Keratinocyte (primary cell): ENCODE data around the gene ATRNL1. TPM values are rescaled to one million over a fixed set of nuclear protein-coding genes. Genes with fewer than 3 reads are reported as not detected.

Experiments used
- DNase-seq: peaks from one replicate; pipeline ENCODE4 v3.0.0-alpha.2; 2011; ENCODE audit warnings: low read depth, missing footprints, low spot score
- FAIRE-seq: peaks from 2 replicates; lab custom pipeline; 2011; peaks lifted over from hg19 to GRCh38; lab: Jason Lieb, UNC
- H2AFZ ChIP-seq: 2 replicates; pipeline ENCODE4 v1.6.0; 2012; ENCODE audit warnings: low read length, control low read depth, inconsistent platforms; ENCODE audit not compliant: control insufficient read depth
- H3K27ac ChIP-seq: 2 replicates; pipeline ENCODE4 v1.5.1; 2011; ENCODE audit warnings: low read length; ENCODE audit not compliant: control insufficient read depth, insufficient read depth
- H3K27me3 ChIP-seq: 3 replicates; pipeline ENCODE4 v1.6.0; 2011; ENCODE audit warnings: low read length; ENCODE audit not compliant: control insufficient read depth, insufficient read depth; ENCODE audit errors: extremely low read depth
- H3K36me3 ChIP-seq, 2 experiments: 2 replicates in 1 of 2; 3 replicates in 1 of 2; pipeline ENCODE4 v1.5.1; 2011; ENCODE audit warnings: low read length in 2 of 2, mild to moderate bottlenecking in 1 of 2; ENCODE audit not compliant: control insufficient read depth in 2 of 2, insufficient read depth in 2 of 2; ENCODE audit errors: extremely low read depth in 1 of 2
- H3K4me1 ChIP-seq: 3 replicates; pipeline ENCODE4 v1.5.1; 2011; ENCODE audit warnings: low read length; ENCODE audit not compliant: control insufficient read depth, insufficient read depth; ENCODE audit errors: extremely low read depth
- H3K4me2 ChIP-seq: 3 replicates; pipeline ENCODE4 v1.6.0; 2011; ENCODE audit warnings: low read depth, low read length; ENCODE audit not compliant: control insufficient read depth, insufficient read depth; ENCODE audit errors: extremely low read depth
- H3K4me3 ChIP-seq, 3 experiments: fragments of 200-600 bp in 1 of 3; sonication (generic) in 1 of 3; 2 replicates in 2 of 3; 3 replicates in 1 of 3; pipeline ENCODE4 v1.5.1; 2011 to 2016; ENCODE audit warnings: low read length in 3 of 3, mild to moderate bottlenecking in 3 of 3, control low read depth in 2 of 3, inconsistent platforms in 1 of 3, low read depth in 1 of 3, mixed read lengths in 1 of 3, mixed run types in 1 of 3, moderate library complexity in 1 of 3; ENCODE audit not compliant: control insufficient read depth in 2 of 3, insufficient read depth in 2 of 3; ENCODE audit errors: extremely low read depth in 1 of 3
- H3K79me2 ChIP-seq: 2 replicates; pipeline ENCODE4 v1.6.0; 2012; ENCODE audit warnings: low read length; ENCODE audit not compliant: control insufficient read depth, insufficient read depth
- H3K9ac ChIP-seq: 3 replicates; pipeline ENCODE4 v1.6.0; 2011; ENCODE audit warnings: low read length; ENCODE audit not compliant: control insufficient read depth, insufficient read depth; ENCODE audit errors: extremely low read depth
- H3K9me1 ChIP-seq: 3 replicates; pipeline ENCODE4 v1.6.0; 2011; ENCODE audit warnings: low read length; ENCODE audit not compliant: control insufficient read depth, insufficient read depth; ENCODE audit errors: extremely low read depth
- H3K9me3 ChIP-seq: 2 replicates; pipeline ENCODE4 v1.5.1; 2012; ENCODE audit warnings: low read depth, low read length; ENCODE audit not compliant: control insufficient read depth
- H4K20me1 ChIP-seq: 3 replicates; pipeline ENCODE4 v1.6.0; 2011; ENCODE audit warnings: low read length; ENCODE audit not compliant: control insufficient read depth, insufficient read depth; ENCODE audit errors: extremely low read depth
- CTCF ChIP-seq, 3 experiments: IDR thresholded peaks in 1 of 3; conservative IDR thresholded peaks in 1 of 3; optimal IDR thresholded peaks in 1 of 3; 2 replicates in 2 of 3; 3 replicates in 1 of 3; pipeline versions ENCODE3 to v1.5.1; 2011; ENCODE audit warnings: low read length in 3 of 3, mild to moderate bottlenecking in 3 of 3, moderate library complexity in 2 of 3, control low read depth in 1 of 3, inconsistent platforms in 1 of 3; ENCODE audit not compliant: insufficient read depth in 2 of 3; ENCODE audit errors: extremely low read depth in 1 of 3
- EZH2 ChIP-seq: IDR thresholded peaks from one replicate; pipeline ENCODE4 v1.6.1; 2012; ENCODE audit warnings: inconsistent platforms, mild to moderate bottlenecking, low read length, moderate library complexity
- dilution Hi-C: fragments of 300-500 bp; cut with MboI; formaldehyde crosslinking; loops from one replicate; pipeline ENCODE4 v1.7.0; 2020; ENCODE audit warnings: low sequenced_read_pairs; ENCODE audit not compliant: extremely low pct_ligation_motif_present
- polyA plus RNA-seq, 5 experiments: library from polyadenylated mRNA; depleted of rRNA in 3 of 5; stranded (reverse) in 3 of 5; stranded (forward) in 1 of 5; unstranded in 1 of 5; fragments of >200 nt; gene quantifications; 1 replicate in 1 of 5; 2 replicates in 3 of 5; 3 replicates in 1 of 5; pipeline versions ENCODE4 v1.2.1 to v1.2.3, GENCODE V29; 2011 to 2012; ENCODE audit warnings: missing spikeins in 2 of 5, low read depth in 1 of 5, low replicate concordance in 1 of 5

ATRNL1 gene
- polyA plus RNA-seq, 1 donor (not counting 4 experiments of a cell fraction or from before 2014, with no cell fraction given): 0.07 TPM

DNA sequence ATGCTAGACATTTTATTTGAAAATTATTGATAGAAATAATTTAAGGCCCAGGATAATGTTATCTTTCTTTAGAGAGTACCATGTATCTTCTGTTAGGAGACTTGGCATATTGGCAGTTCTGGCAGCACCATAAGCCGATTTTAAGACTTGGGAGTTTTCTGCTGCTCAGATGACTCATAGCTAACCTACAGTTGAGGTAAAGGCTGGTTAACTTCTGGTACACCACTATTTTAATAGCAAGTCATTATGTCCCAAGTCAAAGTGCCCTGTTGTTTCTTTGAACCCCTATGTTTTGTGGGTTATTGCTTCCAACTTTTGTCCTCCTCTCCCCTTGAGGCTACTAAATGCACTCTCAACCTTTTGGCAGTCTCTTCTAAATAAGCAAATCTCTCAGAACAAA, 25.2 kb downstream of the ATRNL1 start:
- H3K36me3 ChIP-seq: no peaks in the 10 kb centered on the region
- dilution Hi-C loops: no loop called here
- H3K4me3 ChIP-seq: no peak overlapping the region
- no peaks in the 10 kb centered on the region for H3K9me1 ChIP-seq
- H3K4me2 ChIP-seq: no peak overlapping the region
- no peak overlapping the region for H3K9ac ChIP-seq
- no peak for DNase-seq
- H4K20me1 ChIP-seq: no peaks in the 10 kb centered on the region
- no peak overlapping the region for H3K27ac ChIP-seq
- no peak overlapping the region for H2AFZ ChIP-seq
- no peaks in the 10 kb centered on the region for H3K4me1 ChIP-seq
- H3K79me2 ChIP-seq: no peaks in the 10 kb centered on the region
- TF ChIP-seq EZH2 (no peak), CTCF (optimal IDR thresholded peaks at IDR 0.05 in 1 of 3, IDR thresholded peaks at IDR 0.05 in 1 of 3, conservative IDR thresholded peaks at IDR 0.05 in 1 of 3; ENCODE audit: extremely low read depth in 1 of 3, insufficient read depth in 2 of 3, low read length in 3 of 3) (no peak)
- peak; percentile 43 for FAIRE-seq
- no peaks in the 10 kb centered on the region for H3K27me3 ChIP-seq
- H3K9me3 ChIP-seq: no peaks in the 10 kb centered on the region

DNA sequence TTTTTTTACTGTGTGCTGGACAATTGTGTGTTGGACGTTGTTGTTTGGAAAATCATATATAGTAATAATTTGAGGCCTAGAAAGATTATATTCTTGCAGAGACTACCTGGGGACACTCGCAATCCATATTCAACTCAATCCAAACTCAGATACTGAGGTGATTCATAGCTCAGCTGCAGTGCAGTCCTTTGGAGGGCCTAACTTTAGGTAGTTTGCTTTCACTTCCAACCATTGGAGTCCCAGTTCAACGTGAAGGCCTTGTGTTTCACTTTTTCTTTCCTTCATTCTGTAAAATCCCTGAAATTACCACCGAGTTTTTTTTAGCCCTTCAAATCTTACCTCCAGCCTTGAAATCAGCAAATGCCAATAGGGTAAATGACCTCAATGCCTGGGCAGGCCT, 32.3 kb downstream of the ATRNL1 start:
- no peak for FAIRE-seq
- Histone ChIP-seq H3K27ac (no peak overlapping the region), H3K36me3 (no peaks in the 10 kb centered on the region), H3K4me2 (no peak overlapping the region), H3K4me1 (no peaks in the 10 kb centered on the region), H3K79me2 (no peaks in the 10 kb centered on the region), H3K27me3 (no peaks in the 10 kb centered on the region), H3K9ac (no peak overlapping the region), H3K4me3 (no peak overlapping the region), H3K9me1 (no peaks in the 10 kb centered on the region), H4K20me1 (no peaks in the 10 kb centered on the region), H3K9me3 (no peaks in the 10 kb centered on the region), H2AFZ (no peak overlapping the region)
- TF ChIP-seq EZH2 (no peak), CTCF (optimal IDR thresholded peaks at IDR 0.05 in 1 of 3, IDR thresholded peaks at IDR 0.05 in 1 of 3, conservative IDR thresholded peaks at IDR 0.05 in 1 of 3; ENCODE audit: extremely low read depth in 1 of 3, insufficient read depth in 2 of 3, low read length in 3 of 3) (no peak)
- dilution Hi-C loops: no loop called here
- no peak for DNase-seq
